Ishikawa (cell line): ENCODE results near the gene C6orf47.

ENCODE experiments used
- NFIC ChIP-seq: IDR thresholded peaks from 2 replicates; pipeline ENCODE4 v1.6.1; 2012
- TAF1 ChIP-seq: IDR thresholded peaks from 2 replicates; pipeline ENCODE4 v1.6.1; 2012; ENCODE audit warnings: low read depth, mild to moderate bottlenecking

DNA sequence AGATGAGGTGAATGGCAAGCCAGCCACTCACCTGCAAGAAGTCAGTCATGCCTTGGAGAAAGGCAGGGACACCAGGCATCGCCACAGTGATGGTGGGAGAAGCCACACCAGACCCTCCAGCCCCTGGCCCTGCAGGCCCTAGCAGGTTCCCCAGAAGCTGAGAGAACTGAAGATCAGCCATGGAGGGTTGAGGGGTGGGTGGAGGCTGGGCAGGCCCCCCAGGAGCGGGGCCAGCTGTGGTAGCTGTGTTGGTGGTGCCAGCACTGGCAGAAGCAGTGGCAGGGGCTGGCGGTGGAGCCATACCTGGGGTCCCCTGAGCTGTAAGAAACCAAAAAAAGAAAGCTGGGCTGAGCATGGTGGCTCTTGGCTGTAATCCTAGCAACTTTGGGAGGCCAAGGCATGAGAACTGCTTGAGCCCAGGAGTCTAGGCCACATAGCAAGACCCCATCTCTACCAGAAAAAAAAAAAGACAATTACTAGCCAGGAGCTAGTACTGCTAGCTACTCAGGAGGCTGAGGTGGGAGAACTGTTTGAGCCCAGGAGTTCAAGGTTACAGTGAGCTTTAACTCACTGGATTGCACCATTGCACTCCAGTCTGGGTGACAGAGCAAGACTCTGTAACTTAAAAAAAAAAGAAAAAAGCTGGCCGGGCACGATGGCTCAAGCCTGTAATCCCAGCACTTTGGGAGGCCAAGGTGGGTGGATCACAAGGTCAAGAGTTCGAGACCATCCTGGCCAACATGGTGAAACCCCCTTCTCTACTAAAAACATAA lies 17.6 kb downstream of the C6orf47 start:
- TF ChIP-seq NFIC (no peak), TAF1 (no peak)
